Type B pancreatic cell (in vitro differentiated cells): ENCODE measurements around the gene ATP5ME. TPM values are rescaled to one million over a fixed set of nuclear protein-coding genes. Genes with fewer than 3 reads are reported as not detected.
A peak's percentile ranks its signal among the peaks of the same experiment; 100 is the strongest.

Experiments
- DNase-seq: peaks from one replicate; pipeline ENCODE4 v3.0.0; 2021; ENCODE audit warnings: mixed read lengths; ENCODE audit not compliant: unreplicated experiment; ENCODE audit errors: extremely low spot score
- H3K27ac Mint-ChIP-seq: 2 replicates; pipeline ENCODE4 v1.8.0; 2021; ENCODE audit warnings: mild to moderate bottlenecking, mixed read lengths
- H3K27me3 Mint-ChIP-seq: 2 replicates; pipeline ENCODE4 v1.8.0; 2021; ENCODE audit warnings: mixed read lengths
- H3K36me3 Mint-ChIP-seq: 2 replicates; pipeline ENCODE4 v1.8.0; 2021; ENCODE audit warnings: mixed read lengths
- H3K4me1 Mint-ChIP-seq: one replicate; pipeline ENCODE4 v1.8.0; 2021; ENCODE audit warnings: mixed read lengths; ENCODE audit not compliant: unreplicated experiment
- H3K4me3 Mint-ChIP-seq: 2 replicates; pipeline ENCODE4 v1.8.0; 2021; ENCODE audit warnings: mild to moderate bottlenecking, mixed read lengths
- H3K9me3 Mint-ChIP-seq: 2 replicates; pipeline ENCODE4 v1.8.0; 2021; ENCODE audit warnings: mixed read lengths
- CTCF ChIP-seq: fragments of 200-600 bp; sonication (generic); conservative IDR thresholded peaks from 2 replicates; pipeline ENCODE4 v1.5.0; 2021; ENCODE audit warnings: antibody characterized with exemption, mild to moderate bottlenecking
- long read RNA-seq: library from polyadenylated mRNA; unstranded; transcript quantifications from one replicate; pipeline ENCODE4 v2.0.0, GENCODE V29; 2020
- total RNA-seq: library from RNA; stranded (reverse); gene quantifications from 2 replicates; pipeline ENCODE4 v1.2.1, GENCODE V29; 2021; ENCODE audit warnings: low replicate concordance

ATP5ME gene
- total RNA-seq: 285 and 363 TPM in 2 replicates
- long read RNA-seq, transcript ATP5ME-201 (4 exons, 365 nt): major isoform, 86 of 91 reads
- long read RNA-seq, partial matches to known transcripts: 0 of 91 reads
- long read RNA-seq, other reads (novel, unspliced or antisense): 0 of 91 reads

DNA sequence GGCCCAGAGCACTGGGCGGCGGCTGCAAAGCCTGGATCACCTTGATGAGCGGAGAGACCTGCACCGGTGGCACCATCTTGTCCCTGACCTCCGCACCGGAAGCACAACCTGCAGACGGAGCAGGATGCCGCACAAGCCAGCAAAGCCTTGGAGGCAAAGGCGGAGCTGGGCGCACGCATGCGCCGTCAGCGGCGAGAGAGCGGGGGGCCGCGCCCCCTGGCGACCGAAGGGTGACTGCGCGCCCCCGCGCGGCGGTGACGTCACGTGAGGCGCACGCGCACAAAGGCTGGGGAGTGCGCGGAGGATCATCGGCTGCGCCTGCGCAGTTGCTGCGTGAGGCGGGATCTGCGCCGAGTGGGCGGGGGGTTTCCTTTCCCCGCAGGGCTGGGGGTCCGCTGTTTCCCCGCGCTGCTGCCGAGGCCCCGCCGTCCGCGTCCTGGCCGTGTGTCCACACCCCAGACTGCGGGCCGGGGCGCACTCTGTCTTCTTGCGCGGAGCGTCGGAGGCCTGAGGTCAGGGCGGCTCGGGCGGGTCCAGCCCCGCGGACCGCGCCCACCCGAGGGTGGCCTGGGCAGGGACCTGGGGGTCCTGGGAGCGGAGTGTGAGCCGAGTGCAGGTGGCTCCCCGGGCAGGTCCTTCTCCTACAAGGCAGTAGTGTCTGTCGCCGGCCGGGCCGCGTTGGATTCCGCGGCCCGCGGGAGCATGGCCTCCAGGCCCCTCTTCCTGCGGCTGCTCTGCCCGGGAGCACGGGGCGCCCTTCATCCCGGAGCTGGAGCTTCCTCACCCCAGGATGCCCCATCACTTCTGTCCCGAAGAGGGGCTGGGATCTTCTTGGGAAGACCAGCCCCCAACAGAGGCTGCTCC lies at the start of gene ATP5ME, which contains the start of gene MYL5:
ATP5ME (minus strand) TSS at position 105 of the 864 bp plus-strand sequence; CDS start at position 76, 29 bp downstream.
MYL5 (plus strand) TSS at position 371 of the 864 bp plus-strand sequence. CDS start 3,485 bp downstream, outside the sequence.
- Mint-ChIP-seq H3K9me3 (no peaks in the 10 kb centered on the region), H3K36me3 (peaks cover 8% of the 10 kb centered on the region), H3K27me3 (no peaks in the 10 kb centered on the region), H3K4me1 (peaks cover 5% of the 10 kb centered on the region), H3K4me3 (peak within 1 kb of the TSS; percentile 91), H3K27ac (peak within 1 kb of the TSS; percentile 83)
- peak; percentile 99 for DNase-seq
- TF ChIP-seq CTCF: peak; percentile 99

DNA sequence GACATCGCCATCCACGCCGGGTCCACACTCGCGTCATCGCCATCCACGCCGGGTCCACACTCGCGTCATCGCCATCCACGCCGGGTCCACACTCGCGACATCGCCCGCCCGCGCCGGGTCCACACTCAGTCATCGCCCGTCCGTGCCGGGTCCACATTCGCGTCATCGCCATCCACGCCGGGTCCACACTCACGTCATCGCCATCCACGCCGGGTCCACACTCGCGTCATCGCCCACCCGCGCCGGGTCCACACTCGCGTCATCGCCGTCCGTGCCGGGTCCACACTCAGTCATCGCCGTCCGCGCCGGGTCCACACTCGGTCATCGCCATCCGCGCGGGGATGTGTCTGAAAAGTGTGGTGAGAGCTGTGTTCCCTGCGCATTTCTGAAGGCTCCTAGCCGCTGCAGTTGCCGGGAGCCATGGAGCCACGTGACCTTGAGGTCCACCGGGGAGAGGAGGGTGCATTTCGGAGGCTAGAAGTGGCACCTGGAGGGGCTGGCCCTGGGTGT lies 48.8 kb upstream of the ATP5ME start:
- TF ChIP-seq CTCF: no peak
- Mint-ChIP-seq H3K4me1 (peaks cover 9% of the 10 kb centered on the region), H3K9me3 (no peaks in the 10 kb centered on the region), H3K4me3 (no peak overlapping the region), H3K36me3 (peaks cover 7% of the 10 kb centered on the region), H3K27ac (no peak overlapping the region), H3K27me3 (no peaks in the 10 kb centered on the region)
- no peak for DNase-seq

DNA sequence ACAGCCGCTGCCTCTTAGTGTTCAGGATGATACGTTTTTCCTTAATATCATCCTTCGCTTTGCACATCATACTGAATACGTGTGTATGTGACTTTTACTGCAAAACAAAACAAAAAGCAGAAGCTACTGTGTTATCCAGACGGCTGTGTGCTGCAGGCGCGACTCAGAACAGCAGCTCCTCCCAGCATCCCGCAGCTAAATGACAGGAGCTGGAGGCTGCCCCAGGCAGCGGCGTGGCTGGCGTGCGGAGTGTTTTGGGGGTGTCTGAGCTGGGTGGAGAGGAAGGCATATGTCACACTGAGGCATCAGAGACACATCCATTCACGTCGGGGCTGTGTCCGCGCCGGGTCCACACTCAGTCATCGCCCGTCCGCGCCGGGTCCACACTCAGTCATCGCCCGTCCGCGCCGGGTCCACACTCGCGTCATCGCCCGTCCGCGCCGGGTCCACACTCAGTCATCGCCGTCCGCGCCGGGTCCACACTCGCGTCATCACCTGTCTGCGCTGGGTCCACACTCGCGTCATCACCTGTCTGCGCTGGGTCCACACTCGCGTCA lies 48.2 kb upstream of the ATP5ME start:
- H3K4me1 Mint-ChIP-seq: peaks cover 15% of the 10 kb centered on the region

DNA sequence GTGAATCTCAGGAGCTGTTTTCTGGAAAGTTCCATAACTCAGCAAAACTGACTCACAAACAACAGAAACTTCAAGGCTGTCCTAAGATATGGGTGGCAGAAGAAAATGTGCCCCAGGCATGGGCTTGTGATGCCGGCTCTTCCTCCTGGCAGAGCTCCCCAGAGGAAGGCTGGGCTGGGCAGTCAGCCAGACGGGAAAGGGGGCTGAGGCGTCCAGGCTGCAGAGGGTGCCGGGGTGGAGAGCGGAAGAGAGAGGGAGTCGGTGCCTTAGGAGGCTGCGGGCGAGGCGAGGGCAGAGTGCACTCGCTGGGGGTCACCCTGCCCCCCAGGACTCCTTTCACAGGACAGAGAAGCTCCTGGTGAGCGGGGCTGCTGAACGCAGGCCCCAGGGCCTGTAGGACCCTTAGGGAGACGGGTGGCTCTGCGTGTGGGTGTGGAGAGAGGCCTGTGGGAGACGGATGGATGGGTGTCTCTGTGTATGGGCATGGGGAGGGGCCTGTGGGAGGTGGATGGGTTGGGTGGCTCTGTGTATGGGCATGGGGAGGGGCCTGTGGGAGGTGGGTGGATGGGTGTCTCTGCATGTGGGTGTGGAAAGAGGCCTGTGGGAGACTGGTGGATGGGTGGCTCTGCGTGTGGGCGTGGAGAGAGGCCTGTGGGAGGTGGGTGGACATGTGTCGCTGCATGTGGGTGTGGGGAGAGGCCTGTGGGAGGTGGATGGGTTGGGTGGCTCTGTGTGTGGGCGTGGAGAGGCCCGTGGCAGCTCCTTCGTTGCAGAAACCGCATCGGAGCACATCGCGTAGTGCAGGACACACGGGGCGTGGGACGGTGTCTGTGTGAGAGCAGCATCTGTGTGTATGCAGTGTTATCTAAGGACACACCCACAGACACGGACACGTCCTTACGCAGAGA lies 47.4 kb upstream of the ATP5ME start:
- no peak for TF ChIP-seq CTCF
- Mint-ChIP-seq H3K4me3 (no peak overlapping the region), H3K4me1 (peaks cover 10% of the 10 kb centered on the region), H3K36me3 (peaks cover 7% of the 10 kb centered on the region), H3K27ac (peak overlapping the region; percentile 76), H3K27me3 (no peaks in the 10 kb centered on the region), H3K9me3 (no peaks in the 10 kb centered on the region)
- no peak for DNase-seq

More for the DNA sequence above, 48.2 kb upstream of the ATP5ME start:
- H3K9me3 Mint-ChIP-seq: no peaks in the 10 kb centered on the region
- H3K27me3 Mint-ChIP-seq: no peaks in the 10 kb centered on the region
- no peak overlapping the region for H3K27ac Mint-ChIP-seq
- no peak for DNase-seq
- peaks cover 7% of the 10 kb centered on the region for H3K36me3 Mint-ChIP-seq
- H3K4me3 Mint-ChIP-seq: no peak overlapping the region
- TF ChIP-seq CTCF: no peak
